Pons (tissue), 1 donor: ENCODE results near the gene ACBD3.
"Not testable (repeated sequence)": the region's sequence is repeated elsewhere in the genome, so short reads cannot be mapped to it uniquely, and the experiment has no call there.

Source experiments
- DNase-seq: peaks from one replicate; pipeline ENCODE4 v3.0.0-alpha.2; 2016; ENCODE audit warnings: low spot score

The ACBD3 gene

DNA sequence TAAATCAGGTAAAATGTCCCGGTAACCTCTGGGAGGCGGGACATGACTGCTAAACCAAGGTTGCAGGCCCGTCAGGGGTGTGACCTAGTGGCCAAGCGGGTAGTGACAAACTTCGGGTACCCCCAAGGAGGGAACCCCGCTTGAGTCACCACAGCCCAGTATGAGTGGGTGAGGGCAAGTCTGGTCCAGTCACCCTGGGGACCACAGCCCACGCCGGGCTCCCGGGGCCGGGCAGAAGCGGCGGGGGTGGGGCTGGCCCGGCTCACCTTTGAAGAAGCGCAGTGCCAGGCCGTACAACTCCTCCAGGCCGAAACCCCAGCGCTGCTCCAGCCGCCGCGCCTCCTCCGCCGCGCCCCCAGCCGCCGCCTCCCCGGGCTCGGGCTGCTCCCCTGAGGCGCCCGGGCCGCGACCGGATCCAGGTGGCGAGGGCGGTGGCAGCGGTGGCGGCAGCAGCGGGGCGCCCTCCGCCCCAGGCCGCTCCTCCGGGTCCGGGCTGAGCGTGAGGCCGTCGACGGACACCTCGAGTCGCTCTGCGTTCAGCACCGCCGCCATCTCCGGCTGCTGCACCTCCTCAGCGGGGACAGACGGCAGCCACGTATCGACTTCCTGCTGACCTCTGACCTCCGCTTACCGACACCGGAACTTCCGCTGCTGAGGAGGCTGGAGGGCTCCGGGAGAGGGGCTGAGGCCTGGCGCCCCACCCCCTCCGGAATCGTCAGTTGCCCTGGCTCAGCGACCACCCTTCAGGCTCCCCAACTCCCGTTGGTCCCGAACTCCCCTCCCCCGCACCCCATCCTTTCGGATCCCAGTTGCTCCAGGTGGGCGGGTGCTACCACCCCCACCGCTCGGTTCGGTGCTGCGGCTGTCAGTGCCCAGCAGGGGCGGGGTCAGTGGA lies at the start of gene ACBD3:
ACBD3 (minus strand) TSS at position 618 of the 895 bp plus-strand sequence; CDS start at position 552, 66 bp downstream.
- DNase-seq, result peak; percentile 87

DNA sequence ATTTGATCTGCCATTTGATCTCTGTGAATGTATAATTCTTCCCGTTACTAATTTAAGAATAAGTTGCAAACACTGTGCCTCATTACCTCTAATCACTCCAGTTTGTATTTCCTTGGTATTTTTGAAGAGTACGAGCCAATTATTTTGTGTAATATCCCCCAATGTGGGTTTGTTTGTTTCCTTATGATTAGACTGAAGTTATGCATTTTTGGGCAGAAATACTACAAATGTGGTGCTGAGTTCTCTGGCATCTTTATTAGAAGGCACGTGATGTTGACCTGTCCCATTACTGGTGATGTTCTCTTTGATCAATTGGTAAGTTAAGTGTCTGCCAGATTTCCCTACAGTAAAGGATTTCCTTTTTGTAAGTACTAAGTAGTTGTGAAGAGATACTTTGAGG lies 47.3 kb upstream of the ACBD3 start:
- no peak for DNase-seq

DNA sequence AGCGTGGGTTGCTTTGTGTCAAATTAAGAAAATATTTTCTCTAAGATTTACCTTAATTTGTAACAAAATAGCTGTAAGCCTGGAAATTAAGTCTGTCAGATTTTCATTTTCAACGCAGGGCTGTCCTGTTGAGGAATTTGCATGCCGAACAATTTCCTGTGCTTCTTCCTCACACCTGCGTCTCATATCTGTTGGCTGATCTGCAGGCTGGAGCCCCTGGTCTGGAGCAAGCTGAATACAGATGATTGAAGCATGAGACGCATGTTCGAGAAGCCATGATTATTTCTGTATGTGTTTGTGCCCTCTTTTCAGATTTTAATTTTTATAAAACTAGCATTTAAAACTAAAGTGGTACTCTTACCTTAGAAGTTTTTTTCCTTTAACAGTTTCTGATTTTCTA lies 46.8 kb upstream of the ACBD3 start:
- DNase-seq, result no peak

DNA sequence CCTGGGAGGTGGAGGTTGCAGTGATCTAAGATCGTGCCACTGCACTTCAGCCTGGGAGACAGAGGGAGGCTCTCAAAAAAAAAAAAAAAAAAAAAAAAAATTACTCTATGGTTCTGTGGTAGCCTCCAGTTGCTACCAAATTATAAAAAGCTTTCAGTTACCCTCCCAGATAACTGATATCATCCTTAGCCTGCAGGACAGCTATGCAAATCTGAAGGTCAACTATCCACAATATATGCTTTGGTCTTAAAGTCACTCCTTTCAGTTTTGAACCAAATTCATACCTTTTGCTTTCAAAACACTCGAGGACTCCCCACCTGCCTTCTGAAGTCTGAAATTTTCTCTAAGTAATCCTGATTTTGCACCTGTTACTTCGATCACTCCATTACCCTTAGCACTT lies 40.1 kb upstream of the ACBD3 start:
- no peak for DNase-seq

DNA sequence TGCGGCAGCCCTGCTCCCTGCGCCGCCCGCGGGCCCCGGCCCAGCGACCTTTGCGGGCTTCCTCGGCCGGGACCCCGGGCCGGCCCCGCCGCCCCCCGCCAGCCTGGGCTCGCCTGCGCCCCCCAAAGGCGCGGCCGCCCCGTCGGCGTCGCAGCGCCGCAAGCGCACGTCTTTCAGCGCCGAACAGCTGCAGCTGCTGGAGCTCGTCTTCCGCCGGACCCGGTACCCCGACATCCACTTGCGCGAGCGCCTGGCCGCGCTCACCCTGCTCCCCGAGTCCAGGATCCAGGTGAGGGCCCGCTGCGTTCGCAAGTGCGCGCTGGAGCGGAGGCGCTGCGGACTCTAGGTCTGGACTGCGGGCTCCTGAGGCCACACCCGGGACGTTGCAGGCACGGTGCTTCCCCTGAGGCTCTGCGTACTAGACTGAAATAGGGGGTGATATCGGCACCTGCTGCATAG lies 37.3 kb upstream of the ACBD3 start:
- DNase-seq, result no peak

DNA sequence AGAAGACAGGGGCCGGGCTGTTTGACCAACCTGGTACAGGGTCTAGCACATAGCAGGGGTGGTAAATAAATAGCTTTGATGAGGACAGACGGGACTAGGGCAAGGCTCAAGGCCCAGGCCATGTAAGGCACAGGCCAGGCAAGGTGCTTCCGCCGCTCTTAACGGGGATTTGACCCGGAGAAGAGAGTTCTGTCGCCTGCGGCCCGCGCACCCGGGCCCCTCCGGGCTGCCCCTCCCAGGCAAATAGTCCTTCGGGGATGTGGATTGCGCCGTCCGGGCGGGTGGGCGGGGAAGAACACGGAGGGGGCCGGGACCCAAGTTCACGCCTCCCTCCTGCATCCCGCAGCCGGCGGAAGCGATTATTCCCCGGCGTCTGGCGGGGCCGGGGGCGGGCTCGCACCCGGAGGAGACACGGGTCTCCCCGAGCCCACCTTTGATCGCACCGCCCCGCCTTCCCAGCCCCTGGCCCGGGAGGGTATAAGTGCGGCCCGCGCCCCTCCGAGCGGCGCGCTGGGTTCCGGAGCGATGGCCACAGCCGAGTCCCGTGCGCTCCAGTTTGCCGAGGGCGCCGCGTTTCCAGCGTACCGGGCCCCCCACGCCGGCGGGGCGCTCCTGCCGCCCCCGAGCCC lies 36.7 kb upstream of the ACBD3 start, which contains the start of gene MIXL1:
MIXL1 (plus strand) TSS at position 508 of the 629 bp plus-strand sequence; CDS start at position 526, 18 bp downstream.
- no peak for DNase-seq

DNA sequence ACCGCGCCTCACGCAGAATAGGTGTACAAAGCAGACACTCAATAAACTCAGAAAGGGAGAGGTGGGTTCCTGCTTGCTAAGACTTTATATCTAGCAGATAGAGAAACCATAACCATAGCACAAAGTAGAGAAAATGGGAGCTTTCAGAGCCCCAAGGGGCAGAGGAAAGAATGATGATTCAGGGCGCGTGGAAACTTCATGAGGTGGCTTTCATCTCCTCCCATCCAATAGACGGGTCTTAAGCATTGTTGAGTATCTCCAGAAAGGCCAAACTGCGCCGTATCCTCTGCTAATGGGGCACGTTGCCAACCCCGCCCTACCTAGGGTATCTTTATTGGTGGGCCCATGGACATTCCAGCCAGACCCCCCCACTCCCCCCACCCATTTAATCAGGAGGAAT lies 36.1 kb upstream of the ACBD3 start:
- DNase-seq, result no peak

DNA sequence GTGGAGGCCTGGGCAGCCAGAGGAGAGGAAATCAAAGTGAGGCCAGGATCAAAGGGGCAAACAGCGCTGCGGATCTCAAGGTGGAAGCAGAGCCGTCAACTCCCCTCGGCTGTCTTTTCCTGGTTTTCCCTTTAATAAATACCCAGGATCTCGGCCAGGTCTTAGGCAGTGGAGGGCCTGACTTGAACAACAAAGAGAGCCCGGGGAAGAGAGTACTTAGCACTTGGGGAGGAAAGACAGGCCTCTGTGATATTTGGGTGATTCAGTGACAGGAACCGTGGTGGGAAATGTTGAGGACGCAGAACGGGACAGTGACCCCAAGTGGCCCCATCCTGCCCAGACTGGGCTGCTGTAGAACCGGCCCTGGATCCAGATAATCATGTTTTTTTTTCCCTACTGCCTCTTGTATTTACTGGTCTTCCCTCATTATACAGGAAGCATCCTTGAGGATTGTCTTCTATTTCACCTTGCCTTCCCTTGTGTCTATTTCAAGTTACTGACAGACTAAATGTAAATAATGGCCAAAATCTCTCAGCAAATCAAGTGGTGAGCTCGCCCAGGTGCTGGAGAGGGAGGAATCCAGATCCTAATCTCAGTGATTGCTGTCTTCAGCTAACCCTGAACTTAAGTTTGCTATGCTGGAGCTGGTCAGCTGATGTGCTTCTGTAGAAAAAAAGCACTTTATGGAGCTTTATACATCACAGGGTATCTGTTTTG lies 34.1 kb upstream of the ACBD3 start:
- DNase-seq, result no peak

DNA sequence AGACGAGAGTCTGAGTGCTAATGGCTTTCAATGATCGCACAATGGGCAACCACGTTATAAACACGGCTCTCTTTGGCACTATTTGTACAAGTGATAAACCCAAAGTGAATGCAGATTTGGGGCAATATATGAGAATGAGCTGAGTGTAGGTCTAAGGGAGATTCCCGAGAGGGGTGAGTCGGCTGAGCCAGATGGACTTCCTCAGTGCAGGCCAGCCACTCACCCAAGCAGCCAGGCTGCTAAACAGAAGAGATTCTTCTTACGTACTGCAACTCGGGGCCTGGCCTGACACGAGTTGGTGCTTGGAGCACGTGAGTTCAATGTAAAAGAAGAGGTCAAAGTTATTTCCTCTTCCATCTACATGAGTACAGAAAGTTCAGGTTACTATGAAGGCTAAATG lies 30.7 kb upstream of the ACBD3 start:
- DNase-seq, result no peak

DNA sequence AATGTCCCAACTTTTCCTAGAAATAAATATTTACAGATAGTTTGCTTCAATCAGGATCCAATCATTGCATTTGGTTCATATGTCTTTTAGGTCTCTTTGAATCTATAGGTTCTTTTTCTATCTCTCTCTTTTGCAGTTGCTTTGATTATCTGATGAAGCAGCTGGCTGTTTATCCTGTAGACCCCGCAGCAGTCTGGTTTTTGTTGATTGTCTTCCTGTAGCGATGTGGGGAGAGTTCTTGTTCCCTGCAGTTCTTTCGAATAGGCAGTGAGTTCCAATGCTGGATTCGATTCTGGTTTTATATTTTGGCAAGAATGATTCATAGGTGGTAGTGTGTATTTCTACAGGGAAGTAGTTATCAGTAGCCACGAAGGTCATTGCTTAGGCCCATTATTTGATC lies 29.5 kb upstream of the ACBD3 start:
- no peak for DNase-seq

DNA sequence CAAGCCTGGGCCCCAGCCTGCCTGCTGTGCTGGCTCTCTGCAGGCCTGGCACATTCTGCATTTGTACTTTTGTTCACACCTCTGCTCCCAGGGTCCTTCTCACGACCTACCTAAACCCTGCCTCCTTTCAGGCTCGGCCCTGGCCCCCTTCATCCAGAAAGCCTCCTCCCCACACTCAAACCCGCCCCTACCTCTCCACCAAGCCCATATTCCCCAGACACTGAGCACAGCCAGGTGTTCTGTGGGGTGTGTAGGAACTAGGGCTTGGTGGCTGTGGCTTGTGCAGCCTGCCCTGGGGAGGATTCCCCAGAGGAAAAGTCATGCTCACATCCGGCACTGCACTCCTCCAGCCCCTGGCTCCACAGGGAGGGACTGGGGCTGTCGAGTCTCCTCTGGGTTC lies 28.7 kb upstream of the ACBD3 start:
- no peak for DNase-seq

DNA sequence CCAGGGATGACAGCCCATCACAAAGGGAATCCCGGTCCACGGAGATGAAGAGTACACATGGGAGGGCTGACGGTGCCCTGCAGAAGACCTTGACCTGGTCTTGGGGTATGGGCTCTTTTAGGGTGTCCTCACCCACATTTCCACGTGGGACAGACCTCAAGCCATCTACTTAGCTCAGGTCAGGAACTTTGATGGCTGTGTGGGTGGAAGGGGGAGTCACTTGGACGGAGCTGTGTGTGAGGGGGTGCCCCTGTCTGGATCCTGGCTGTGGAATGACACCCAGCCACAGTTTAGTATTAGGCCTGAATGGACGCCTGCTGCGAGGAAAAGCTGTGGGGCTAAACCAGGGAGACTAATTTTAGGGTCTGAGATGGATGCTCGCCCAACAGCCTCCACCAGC lies 26.0 kb upstream of the ACBD3 start:
- no peak for DNase-seq

DNA sequence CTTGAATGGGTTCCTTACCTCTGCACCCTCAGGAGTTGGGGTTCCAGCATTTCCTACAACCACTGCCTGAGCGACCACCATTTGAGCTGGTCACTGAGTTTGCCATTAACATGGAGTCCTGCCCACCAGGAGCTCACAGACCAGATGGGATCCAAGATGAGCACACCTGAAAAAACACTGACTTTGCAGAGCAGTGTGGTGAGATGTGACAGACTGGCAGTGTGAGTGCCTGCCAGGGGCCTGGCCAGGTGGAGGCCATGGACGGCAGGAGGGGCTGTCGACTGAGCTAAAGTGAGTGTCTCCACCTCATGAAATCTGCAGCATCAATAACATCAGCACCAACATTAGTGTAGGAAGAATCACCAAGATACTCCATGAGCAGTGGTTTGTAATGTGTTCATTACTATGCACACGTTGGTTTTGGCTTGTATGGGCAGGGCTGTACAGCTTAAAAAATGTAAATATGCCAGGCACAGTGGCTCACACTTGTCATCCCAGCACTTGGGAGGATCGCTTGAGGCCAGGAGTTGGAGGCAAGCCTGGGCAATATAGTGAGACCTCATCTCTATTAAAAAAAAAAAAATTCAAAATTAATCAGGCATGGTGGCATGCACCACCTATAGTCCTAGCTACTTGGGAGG lies 24.8 kb upstream of the ACBD3 start:
- DNase-seq, result no peak

DNA sequence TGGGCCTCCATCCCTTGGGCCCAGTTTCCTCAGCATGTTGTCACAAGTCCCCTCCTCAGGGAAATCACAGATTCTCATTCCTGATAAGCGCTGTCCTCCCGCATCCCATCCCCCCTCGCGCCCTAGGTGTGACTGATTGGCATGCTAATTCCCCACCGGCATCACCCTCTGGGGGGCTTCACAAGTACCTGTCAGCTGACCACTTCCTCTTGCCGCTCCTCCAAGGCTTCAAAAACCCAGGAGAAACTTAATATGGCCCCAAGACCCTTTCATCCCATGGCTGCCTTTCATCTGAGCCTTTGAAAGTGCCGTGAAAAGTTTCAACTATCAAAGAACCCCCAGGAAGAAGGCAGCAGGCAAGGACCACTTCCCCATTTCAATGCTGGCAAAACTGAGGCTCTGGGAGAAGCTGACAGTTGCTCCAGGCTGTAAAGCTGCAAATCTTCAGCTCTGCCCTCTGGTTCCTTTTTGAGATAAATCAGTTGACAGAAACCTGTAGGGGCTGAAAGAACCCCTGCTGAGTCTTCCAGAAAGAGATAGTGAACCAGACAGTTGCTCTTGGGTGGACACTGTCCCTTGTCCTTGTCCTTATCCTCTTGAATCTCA lies 24.1 kb upstream of the ACBD3 start:
- DNase-seq, result no peak

DNA sequence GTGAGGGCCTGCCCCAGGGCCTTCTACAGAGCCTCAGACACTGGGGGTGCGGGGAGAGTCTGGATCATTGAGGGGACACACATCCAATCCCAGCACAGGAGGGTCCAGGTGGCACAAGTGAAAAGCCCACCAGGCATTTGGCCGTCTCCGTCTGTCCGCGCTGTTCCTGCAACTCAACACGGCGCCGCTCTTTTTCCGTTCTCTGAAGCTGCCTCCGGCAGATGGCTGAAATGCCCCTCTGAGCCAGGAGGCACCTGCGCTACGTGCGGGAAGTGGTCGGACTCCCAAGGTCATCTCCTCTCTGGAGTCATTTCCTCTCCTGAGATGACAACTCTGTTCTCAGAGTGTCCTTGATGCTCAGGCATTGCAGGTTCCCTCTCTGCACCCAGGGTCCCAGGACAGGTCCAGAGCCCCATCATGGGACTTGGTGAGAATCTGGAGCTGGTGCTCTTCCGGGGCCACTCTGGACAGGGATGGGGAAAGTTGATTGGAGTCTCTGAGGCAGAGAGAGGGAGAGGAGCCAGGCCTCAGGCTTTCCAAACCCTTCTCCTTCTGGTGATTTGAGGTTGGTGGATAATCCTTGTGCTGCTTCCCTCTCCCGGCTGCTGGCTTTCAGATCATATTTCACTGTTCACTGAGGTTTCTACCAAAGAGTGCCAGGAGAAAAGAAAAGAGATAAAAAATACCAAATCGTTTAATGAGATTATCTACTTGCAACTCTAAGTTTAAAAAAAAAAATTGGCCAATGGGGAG lies 22.9 kb upstream of the ACBD3 start:
- DNase-seq, result no peak

DNA sequence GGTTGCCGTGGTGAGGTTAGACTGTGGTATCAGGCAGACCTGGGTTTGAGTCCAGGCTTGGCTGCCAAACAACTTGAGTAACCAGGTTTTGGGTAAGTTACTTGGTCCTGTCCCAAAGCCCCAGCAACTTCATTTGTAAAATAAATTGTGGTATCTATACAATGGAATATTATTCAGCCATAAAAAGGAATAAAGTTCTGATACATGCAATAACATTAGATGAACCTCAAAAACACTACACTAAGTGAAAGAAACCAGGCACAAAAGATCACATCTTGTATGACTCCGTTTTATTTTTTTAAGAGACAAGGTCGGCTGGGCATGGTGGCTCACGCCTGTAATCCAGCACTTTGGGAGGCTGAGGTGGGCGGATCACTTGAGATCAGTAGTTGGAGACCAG lies 20.5 kb upstream of the ACBD3 start:
- DNase-seq, result no peak

DNA sequence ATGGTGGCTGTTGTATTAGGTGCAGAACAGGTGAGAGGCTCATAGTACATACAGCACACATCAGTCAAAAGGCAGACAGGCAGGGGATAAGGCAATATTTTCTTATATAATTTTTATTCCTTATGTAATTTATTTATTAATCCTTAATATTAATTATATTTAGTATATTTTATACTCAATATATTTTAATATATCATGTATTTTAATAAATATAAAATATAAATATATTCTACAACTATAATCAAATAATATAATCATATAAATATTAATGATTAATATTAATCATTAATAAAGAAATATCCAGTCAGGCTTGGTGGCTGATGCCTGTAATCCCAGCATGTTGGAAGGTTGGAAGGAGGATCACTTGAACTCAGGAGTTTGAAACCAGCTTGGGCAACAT lies 17.7 kb upstream of the ACBD3 start:
- no peak for DNase-seq

DNA sequence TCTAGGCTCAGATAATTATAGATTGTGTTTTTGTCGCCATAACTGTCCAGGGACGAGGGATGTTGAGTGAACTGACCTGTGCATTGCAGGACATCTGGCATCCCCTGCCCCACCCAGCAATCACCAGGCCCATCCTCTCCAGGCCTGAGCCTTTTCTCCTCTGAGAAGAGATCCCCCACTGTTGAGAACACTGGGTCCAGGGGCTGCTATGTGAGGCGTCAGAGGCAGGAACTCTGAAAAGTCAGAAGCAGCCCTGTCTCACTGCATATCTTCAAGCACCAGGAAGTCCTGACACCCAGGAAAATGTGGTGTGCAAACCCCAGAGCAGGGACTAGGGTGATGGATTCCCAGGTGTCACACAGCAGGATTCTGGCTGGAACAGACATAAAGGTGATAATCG lies 17.1 kb upstream of the ACBD3 start:
- DNase-seq, result no peak

DNA sequence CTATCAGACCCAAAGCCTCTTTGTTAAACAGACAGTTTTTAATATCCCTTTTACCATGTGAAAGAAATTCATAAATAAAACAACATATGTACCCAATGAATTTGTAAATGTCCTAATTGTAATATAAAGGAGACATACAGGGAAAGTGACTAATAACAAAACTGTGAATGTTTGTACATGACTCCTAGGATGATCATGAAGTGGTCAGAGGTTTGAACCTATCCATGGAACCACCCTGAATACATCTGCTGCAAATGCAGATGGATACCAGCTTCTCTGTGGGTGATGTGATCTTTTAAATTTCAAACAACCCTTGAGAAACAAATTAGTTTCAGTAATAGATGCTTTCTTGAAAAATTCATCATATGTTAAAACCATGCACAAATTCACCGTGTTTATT lies 16.7 kb upstream of the ACBD3 start:
- no peak for DNase-seq

DNA sequence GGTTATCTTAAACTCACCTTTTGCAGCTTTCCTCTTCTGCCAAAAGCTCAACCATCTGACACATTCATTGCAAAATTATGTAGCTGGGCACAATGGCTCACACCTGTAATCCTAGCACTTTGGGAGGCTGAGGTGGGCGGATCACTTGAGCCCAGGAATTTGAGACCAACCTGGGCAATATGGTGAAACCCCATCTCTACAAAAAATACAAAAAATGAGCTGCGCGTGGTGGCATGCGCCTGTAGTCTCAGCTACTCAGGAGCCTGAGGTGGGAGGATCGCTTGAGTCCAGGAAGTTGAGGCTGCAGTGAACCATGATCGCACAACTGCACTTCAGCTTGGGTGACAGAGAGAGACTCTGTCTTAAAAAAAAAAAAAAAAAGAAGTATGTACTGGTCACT lies 16.1 kb upstream of the ACBD3 start:
- DNase-seq, result not testable (repeated sequence)

DNA sequence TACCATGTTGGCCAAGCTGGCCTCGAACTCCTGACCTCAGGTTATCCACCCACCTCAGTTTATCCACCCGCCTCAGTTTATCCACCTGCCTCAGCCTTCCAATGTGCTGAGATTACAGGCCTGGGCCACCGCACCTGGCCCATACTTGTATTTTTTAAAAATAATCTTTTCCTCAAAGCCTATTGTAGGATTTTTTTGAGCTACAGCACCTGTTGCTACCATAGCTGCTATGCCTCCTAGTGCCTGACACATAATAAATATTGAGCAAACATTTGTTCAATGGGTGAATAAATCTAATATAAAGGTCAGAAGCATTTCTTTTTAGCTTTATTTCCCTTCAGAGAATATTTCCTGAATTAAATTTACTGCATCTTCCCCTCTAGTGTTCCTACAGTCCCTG lies 15.7 kb upstream of the ACBD3 start:
- no peak for DNase-seq
